Activated T-cell treated with anti-CD3 and anti-CD28 coated beads, Interleukin-2, amount 50 U/mL, for 1 hour (primary cell): Measurements from ENCODE around the gene PDIK1L.
A peak's percentile ranks its signal among the peaks of the same experiment; 100 is the strongest.

Experiments used
- DNase-seq: peaks from one replicate; pipeline ENCODE4 v3.0.0-alpha.2; 2020

Gene PDIK1L

GRCh38 chr1:26124418-26125331, 13.1 kb downstream of the PDIK1L start:
- DNase-seq: no peak

DNA sequence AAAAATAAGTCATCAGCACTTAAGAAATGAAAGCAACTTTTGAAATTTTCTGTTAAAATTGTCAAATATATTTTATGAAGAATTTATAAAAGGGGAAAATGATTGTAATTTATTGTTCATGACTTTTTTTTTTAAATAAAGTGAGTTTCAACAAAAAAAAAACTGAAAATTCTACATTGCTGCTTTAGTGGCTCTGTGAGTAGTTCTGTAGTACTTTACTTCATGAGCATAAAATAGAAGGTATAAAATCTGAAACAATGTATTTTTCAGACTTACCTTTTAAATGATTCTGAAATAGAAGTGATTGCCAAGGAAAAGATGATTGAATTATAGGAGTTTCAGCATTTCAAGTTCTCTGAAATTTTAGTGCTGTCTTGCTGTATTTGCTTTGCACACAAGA, 13.8 kb downstream of the PDIK1L start:
- DNase-seq: no peak

DNA sequence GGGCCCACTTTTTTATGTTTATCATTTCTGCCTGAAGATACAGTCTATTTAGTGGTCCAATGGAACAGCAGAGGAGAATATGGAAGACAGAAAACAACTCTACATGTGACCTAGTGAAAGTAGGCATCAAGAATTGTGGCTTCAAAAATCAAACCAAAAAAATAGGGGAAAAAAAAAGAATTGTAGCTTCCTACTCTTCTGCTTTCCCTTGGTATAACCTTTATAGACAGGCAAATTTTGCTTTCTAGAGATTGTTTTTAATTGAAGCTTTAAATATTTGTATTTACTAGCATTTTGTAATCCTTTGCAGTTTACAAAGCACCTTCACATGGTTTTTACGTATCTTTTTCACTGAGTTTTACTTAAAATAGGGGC, 14.3 kb downstream of the PDIK1L start:
- DNase-seq: no peak

DNA sequence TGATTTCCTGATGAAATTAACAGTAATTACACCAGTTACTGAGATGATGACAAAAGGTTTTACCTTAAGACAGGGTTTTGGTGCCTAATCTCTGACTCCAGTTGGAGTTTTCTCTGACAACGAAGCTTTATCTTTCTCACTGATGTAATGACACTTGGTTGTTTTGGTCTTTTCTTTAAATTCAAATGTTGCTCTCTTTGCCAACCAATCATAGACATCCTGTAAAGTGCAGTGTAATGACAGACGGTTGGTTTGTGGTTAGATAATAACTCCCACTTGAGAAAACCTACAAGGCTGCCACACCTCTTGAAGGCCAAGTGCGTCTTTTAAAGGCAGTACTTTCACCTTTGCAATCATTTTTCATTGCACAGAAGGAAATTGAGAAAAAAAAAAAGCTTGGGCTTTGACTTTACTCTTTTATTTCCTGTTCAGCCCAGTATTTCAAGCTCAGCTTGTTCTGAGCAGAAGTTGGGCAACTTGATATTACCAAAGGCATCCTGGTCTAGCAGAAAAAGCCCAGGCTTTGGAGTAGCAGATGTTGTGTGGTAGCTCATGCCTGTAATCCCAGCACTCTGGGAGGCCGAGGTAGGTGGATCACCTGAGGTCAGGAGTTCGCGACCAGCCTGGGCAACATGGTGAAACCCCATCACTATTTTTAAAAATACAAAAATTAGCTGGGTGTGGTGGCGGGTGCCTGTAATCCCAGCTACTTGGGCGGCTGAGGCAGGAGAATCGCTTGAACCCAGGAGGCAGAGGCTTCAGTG, 14.9 kb downstream of the PDIK1L start:
- no peak for DNase-seq

GRCh38 chr1:26127235-26128163, 15.9 kb downstream of the PDIK1L start:
- no peak for DNase-seq

DNA sequence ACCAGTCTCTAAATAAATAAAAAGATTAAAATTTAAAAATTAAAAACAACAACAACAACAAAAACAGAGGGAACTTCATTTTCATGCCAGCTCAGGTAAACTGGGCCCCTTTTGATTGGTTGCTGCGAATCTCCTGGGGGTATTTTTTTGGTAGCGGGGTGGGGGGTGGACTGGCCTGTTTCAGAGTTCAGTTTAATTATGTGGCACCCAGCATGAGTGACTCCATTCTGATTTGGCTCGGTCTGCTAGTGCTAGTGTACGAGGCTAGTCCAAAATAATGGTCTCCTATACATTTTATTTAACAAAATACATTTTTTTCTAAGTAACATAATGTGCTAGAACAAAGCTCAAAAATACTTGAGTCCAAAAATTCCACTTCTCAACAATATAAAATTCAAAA, 18.2 kb downstream of the PDIK1L start:
- DNase-seq: no peak

DNA sequence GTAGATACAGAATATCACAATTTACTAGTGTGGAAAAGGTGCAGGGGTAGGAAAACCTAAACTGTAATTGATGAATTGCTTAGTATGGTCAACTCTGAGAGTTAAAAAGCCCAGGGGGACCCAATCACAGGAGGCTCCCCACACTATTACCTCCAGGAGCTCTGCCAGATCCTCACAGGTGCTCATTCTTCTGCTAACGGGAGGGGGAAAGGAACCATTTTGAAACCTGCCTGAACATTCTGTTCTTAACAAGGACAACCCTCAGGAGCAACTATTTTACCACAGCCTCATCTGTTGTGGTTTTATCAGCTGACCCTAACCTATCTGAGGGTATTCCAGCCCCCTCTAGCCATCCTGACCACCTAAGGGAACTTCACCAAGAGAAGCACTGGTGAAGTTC, 19.1 kb downstream of the PDIK1L start:
- DNase-seq: no peak

GRCh38 chr1:26132128-26132833, 20.7 kb downstream of the PDIK1L start:
- no peak for DNase-seq

DNA sequence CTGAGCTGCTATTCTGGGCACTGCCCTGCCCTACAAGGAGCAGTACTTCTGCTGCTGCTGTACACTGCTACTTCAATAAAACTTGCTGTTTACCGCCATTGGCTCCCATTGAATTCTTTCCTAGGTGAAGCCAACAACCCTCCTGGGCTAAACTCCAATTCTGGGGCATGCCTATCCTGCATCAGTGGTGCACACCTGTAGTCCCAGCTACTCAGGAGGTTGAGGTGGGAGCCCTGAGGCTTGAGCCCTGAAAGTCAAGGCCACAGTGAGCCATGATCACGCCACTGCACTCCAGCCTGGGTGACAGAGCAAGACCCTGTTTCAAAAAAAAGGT, 21.2 kb downstream of the PDIK1L start:
- no peak for DNase-seq

DNA sequence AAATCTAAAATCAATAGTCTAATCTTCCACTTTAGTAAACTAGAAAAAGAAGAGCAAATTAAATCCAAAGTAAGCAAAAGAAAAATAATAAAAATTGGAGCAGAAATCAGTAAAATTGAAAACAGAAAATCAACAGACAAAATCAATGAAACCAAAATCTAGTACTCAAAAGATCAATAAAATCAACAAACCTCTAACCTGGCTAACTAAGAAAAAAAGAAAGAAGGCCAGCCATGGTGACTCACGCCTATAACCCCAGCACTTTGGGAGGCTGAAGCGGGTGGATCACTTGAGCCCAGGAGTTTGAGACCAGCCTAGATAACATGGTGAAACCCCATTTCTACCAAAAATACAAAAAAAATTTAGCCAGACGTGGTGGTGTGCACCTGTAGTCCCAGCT, 22.8 kb downstream of the PDIK1L start:
- no peak for DNase-seq

DNA sequence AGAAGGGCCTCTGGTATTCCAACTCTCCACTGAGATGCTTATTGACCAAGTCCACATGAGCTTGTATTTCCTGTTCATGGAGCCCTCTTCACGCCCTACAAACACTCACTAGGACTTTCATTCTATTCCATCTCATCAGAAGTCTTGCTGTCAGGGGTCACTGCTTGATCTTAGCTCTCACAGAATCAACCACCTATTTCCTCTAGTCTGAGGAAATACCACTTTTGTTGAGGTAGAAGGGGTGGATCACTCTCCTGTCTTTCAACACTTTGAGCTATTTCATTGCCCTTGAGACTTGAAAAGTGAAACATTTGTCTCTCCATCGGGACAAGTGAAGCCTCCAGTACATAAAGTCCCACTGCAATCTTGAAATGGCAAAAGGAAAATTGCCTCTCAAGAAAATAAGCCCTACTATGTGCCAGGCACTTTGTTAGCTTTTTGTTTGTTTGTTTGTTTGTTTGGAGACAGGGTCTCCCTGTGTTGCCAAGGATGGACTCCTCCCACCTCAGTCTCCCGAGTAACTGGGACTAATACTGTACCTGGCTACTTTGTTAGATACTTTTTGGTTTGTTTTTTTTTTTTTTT, 27.4 kb downstream of the PDIK1L start:
- DNase-seq: no peak

DNA sequence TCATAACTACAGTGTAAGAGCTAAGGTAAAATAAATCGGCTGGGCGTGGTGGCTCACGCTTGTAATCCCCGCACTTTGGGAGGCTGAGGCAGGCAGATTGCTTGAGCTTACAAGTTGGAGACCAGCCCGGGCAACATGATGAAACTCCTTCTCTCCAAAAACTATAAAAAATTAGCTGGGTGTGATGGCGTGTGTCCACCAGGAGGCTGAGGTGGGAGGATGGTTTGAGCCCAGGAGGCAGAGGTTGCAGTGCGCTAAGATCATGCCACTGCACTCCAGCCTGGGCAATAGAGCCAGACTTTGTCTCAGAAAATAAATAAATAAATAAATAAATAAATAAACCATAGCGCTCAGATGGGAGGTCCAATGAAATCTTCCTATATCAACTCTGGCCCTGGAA, 30.5 kb downstream of the PDIK1L start:
- DNase-seq: no peak

DNA sequence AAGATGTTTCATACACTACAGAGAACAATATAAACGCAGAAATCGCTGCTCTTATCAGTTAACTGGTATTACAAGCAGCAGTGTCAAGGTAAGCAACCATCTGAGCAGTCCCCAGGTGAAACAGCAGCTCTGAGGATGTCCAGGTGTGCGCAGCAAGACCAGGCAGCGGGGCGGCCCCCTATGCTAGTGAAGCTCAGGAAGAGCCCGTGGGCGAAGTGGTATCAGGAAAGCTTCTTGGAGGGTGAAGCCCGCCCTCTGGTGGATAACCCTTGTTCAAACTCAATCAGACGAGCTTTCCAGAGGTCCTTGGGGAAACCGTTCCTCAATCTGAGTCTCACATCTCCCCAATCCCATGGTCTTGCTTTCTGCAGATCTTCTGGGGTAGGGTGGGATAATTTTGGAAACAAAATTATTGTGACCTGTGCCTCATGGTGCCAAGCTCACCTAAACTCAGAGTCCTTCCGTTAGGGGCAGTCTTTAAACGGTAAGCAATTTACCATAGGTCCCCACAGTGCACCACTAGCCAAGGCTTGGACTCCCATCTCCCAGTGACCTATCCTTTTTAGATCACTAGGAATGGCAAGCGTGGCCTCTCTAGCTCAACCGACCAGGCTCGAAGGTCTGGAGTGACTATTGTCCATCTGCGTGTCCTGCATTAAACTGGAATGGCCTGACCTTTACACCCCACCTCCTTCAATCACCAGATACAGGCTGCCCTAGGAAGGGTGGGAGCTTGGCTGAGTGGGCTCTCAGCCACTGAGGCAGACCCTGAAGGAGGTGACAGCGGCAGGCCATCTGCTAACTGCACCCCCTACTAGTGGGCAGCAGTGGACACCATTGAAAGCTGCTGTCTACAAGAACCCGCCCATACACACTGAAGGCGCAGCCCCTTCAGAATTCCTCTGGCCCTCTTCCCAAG, 33.7 kb downstream of the PDIK1L start:
- DNase-seq: peak; percentile 74

- DNase-seq: no peak
Observed at GRCh38 chr1:26145960-26146294, 34.3 kb downstream of the PDIK1L start.

DNA sequence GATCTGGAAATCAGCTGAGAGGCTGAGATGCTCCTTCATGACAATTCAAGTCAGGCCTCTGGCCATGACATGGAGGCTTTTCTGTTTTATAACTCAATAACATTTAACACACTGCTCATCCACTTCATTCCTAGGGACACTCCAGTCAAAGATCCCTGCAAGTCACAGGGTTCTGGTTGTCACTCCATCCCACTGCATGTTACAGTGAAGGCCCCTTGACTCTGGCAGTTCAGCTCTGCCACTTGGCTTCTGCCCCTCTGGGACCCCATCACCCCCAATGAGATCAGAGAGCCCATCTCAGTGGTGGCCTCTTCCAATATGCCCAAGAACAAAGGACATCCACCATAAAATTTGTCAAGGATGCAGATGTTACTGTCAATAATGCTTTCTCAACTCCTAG, 37.3 kb downstream of the PDIK1L start:
- no peak for DNase-seq

DNA sequence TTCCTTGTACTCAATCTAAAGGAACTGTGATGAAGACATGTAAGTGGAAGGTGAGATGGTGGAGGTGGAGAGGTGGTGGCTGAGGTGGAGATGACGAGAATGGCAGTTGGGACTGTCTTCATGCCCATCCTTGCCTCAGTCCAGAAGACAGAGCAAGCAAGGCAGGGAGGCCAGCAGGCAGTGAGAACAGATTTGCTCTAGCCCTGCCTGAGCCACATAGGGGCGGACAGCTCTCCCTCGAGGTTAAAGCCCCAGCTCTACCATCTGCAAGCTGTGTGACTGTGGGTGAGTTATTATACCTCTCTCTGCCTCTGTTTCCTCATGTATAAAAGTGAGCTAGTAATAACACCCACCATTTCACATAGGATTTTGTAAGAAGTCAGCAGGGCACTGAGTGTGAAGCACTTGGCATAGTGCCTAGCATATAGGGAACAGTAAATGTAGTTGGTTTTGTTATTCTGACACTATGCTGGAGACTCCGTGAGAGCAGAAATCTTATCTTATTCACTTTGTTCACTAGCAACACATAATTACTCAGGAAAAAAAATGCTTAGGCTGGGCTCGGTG, 42.4 kb downstream of the PDIK1L start:
- DNase-seq: no peak

DNA sequence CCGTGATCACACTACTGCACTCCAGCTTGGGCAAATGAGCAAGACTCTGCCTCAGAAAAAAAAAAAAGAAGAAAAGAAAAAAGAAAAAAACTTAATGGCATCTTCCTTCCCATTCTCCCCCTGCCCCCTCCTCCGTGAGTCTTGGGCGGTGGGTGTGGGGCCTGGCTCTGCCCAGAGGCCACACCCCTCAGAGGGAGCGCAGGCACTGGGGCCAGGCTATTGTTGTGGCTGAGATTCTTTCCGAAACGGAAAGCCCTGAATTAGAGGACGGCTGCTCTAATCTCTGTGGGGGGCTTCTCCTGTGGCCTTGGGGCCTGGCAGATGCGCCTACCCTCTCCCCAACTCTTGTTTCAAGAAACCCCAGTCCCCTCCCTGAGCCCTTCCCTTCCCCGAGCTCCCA, 43.1 kb downstream of the PDIK1L start:
- DNase-seq: no peak

GRCh38 chr1:26155370-26156284, 44.0 kb downstream of the PDIK1L start:
- no peak for DNase-seq

DNA sequence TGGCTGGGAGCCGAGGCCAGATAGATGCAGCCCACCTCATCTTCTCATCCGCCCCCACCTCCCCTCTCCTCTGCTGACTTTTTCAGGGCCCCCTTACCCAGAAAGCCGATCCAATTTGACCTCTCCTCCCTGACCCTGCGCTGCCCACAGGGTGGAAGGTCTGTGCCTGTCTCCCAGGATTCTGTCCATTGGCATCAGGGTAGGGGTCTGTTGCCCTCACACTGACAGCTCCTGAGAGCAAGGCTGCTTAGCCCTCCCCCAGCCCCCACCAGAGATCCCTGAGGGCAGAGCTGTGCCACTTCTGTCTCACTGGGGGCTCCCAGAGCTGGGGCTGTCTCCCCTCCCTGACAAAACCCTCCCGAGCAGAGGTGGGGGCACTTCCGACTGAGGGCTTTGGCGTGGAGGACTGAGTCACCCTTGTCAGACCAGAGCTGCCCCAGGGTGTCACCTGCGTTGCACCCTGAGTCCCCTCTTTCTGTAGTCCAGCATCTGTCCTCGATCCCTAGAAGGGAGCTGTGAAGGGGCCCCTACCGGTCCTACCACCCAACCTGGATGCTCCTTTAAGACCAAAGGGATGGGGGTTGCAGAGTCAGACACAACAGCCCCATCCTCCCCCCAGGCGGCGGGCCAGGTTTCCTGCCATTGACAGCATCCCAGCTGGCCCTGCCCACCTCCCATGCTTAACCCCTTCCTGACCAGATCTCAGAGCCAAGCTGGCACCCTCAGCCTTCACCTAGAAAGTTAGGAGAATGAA, 44.8 kb downstream of the PDIK1L start:
- DNase-seq: no peak
